Endodermal cell (in vitro differentiated cells): ENCODE results near the gene PANK4. TPM values are rescaled to one million over a fixed set of nuclear protein-coding genes. Genes with fewer than 3 reads are reported as not detected.

Experiments used
- DNase-seq: peaks from one replicate; pipeline ENCODE4 v3.0.0-alpha.2; 2017
- H3K27ac ChIP-seq: 2 replicates; pipeline ENCODE4 v1.5.1; 2013; ENCODE audit warnings: mild to moderate bottlenecking, low read depth, low read length, moderate library complexity
- H3K27me3 ChIP-seq: 2 replicates; pipeline ENCODE4 v1.6.1; 2013; ENCODE audit warnings: mild to moderate bottlenecking, low read length, moderate library complexity; ENCODE audit not compliant: insufficient read depth, control insufficient read depth, poor library complexity, severe bottlenecking
- H3K36me3 ChIP-seq: 2 replicates; pipeline ENCODE4 v1.7.0; 2013; ENCODE audit warnings: mild to moderate bottlenecking, low read length, moderate library complexity; ENCODE audit not compliant: control insufficient read depth, insufficient read depth
- H3K4me1 ChIP-seq: one replicate; pipeline ENCODE4 v1.7.0; 2013; ENCODE audit warnings: low read length; ENCODE audit not compliant: control insufficient read depth, insufficient read depth
- H3K4me3 ChIP-seq: 2 replicates; pipeline ENCODE4 v1.5.1; 2013; ENCODE audit warnings: mild to moderate bottlenecking, low read length, moderate library complexity
- H3K9ac ChIP-seq: 2 replicates; pipeline ENCODE4 v1.6.1; 2013; ENCODE audit warnings: mild to moderate bottlenecking, low read length, moderate library complexity; ENCODE audit not compliant: poor library complexity, severe bottlenecking; ENCODE audit errors: extremely low read depth
- H3K9me3 ChIP-seq: 2 replicates; pipeline ENCODE4 v1.6.1; 2013; ENCODE audit warnings: mild to moderate bottlenecking, low read length, moderate library complexity; ENCODE audit not compliant: control insufficient read depth
- H3K27ac Mint-ChIP-seq: 2 replicates; pipeline ENCODE4 v1.8.0; 2020; ENCODE audit warnings: mixed read lengths
- H3K27me3 Mint-ChIP-seq: 2 replicates; pipeline ENCODE4 v1.8.0; 2021; ENCODE audit warnings: mild to moderate bottlenecking, mixed read lengths; ENCODE audit not compliant: insufficient read depth
- H3K36me3 Mint-ChIP-seq: 2 replicates; pipeline ENCODE4 v1.8.0; 2020; ENCODE audit warnings: low read depth, mixed read lengths
- H3K4me1 Mint-ChIP-seq: 2 replicates; pipeline ENCODE4 v1.8.0; 2020; ENCODE audit warnings: mixed read lengths
- H3K4me3 Mint-ChIP-seq: 2 replicates; pipeline ENCODE4 v1.8.0; 2020; ENCODE audit warnings: mild to moderate bottlenecking, moderate library complexity, mixed read lengths
- H3K9me3 Mint-ChIP-seq: 2 replicates; pipeline ENCODE4 v1.8.0; 2020; ENCODE audit warnings: mild to moderate bottlenecking, mixed read lengths
- CTCF ChIP-seq: fragments of 200-600 bp; sonication (generic); conservative IDR thresholded peaks from 2 replicates; pipeline ENCODE4 v1.5.0; 2021; ENCODE audit warnings: antibody characterized with exemption, mild to moderate bottlenecking
- WGBS, 2 experiments: methylation state at CpG; one replicate each; pipeline versions ENCODE4 v1.1.5 to v1.1.7; 2013; ENCODE audit warnings: missing lambda C conversion rate in 2 of 2, mixed read lengths in 1 of 2; ENCODE audit not compliant: insufficient coverage in 1 of 2, insufficient read length in 1 of 2; 5-methylcytosine and 5-hydroxymethylcytosine counted together
- total RNA-seq, 2 donors: library from RNA; stranded (reverse); fragmentation: NEBNext Ultra II Directional in 1 of 2; extraction: Animal tissue kit (Norgen Biotek cat#: 25700) in 1 of 2; gene quantifications; 2 replicates in 1 of 2; 3 replicates in 1 of 2; pipeline ENCODE4 v1.2.1, GENCODE V29; 2021

Gene PANK4
- total RNA-seq, 2 donors from 2014 or later: 45.6 to 49.5 TPM

- peak overlapping the region; percentile 60 for H3K4me3 Mint-ChIP-seq
- H3K36me3 Mint-ChIP-seq: no peaks in the 10 kb centered on the region
Measured at GRCh38 chr1:2545754-2546514, 19.5 kb upstream of the PANK4 start.

GRCh38 chr1:2544875-2545640 lies 18.7 kb upstream of the PANK4 start:
- no peak overlapping the region for H3K4me3 ChIP-seq
- WGBS, 2 experiments: 83 to 87% methylated on average over 10 to 19 of the region's 19 CpGs
- no peaks in the 10 kb centered on the region for H3K36me3 ChIP-seq
- no peak overlapping the region for H3K27ac Mint-ChIP-seq
- peak; percentile 66 for DNase-seq
- H3K9me3 Mint-ChIP-seq: no peaks in the 10 kb centered on the region
- no peak overlapping the region for H3K4me3 Mint-ChIP-seq
- no peak overlapping the region for H3K9ac ChIP-seq
- H3K27ac ChIP-seq: peak overlapping the region; percentile 94
- H3K27me3 ChIP-seq: peaks cover 8% of the 10 kb centered on the region
- no peaks in the 10 kb centered on the region for H3K4me1 ChIP-seq
- peaks cover 11% of the 10 kb centered on the region for H3K27me3 Mint-ChIP-seq
- no peaks in the 10 kb centered on the region for H3K9me3 ChIP-seq
- no peaks in the 10 kb centered on the region for H3K36me3 Mint-ChIP-seq
- TF ChIP-seq CTCF: no peak
- H3K4me1 Mint-ChIP-seq: no peaks in the 10 kb centered on the region

More at GRCh38 chr1:2545754-2546514, 19.5 kb upstream of the PANK4 start:
- Histone ChIP-seq H3K4me3 (peak overlapping the region; percentile 82), H3K27ac (peak overlapping the region; percentile 94), H3K9ac (peak overlapping the region; percentile 57), H3K36me3 (no peaks in the 10 kb centered on the region), H3K4me1 (no peaks in the 10 kb centered on the region), H3K27me3 (peaks cover 7% of the 10 kb centered on the region), H3K9me3 (no peaks in the 10 kb centered on the region)
- Mint-ChIP-seq H3K27me3 (peaks cover 11% of the 10 kb centered on the region), H3K27ac (no peak overlapping the region), H3K9me3 (no peaks in the 10 kb centered on the region), H3K4me1 (no peaks in the 10 kb centered on the region)
- 2 to 5% methylated on average over 11 to 33 of the region's 43 CpGs for WGBS, 2 experiments
- no peak for TF ChIP-seq CTCF
- DNase-seq: peak; percentile 98

GRCh38 chr1:2544093-2544874 lies 17.9 kb upstream of the PANK4 start:
- Mint-ChIP-seq H3K27ac (no peak overlapping the region), H3K27me3 (peaks cover 13% of the 10 kb centered on the region), H3K36me3 (no peaks in the 10 kb centered on the region), H3K9me3 (no peaks in the 10 kb centered on the region), H3K4me3 (no peak overlapping the region), H3K4me1 (no peaks in the 10 kb centered on the region)
- H3K27me3 ChIP-seq: peaks cover 8% of the 10 kb centered on the region
- H3K27ac ChIP-seq: peak overlapping the region; percentile 94
- 70 to 86% methylated on average over 9 to 26 of the region's 26 CpGs for WGBS, 2 experiments
- no peaks in the 10 kb centered on the region for H3K4me1 ChIP-seq
- no peaks in the 10 kb centered on the region for H3K9me3 ChIP-seq
- H3K9ac ChIP-seq: no peak overlapping the region
- TF ChIP-seq CTCF: no peak
- no peak overlapping the region for H3K4me3 ChIP-seq
- no peaks in the 10 kb centered on the region for H3K36me3 ChIP-seq
- no peak for DNase-seq
